GM19468 (cell line): ENCODE results near the gene AKT1S1.

Experiments used
- ATAC-seq: cut with Tn5 transposase; IDR thresholded peaks from one replicate; pipeline ENCODE4 v1.9.1; 2021; ENCODE audit warnings: mild to moderate bottlenecking, moderate library complexity, moderate number of reproducible peaks; ENCODE audit not compliant: unreplicated experiment; ENCODE audit errors: extremely low read depth

Gene AKT1S1

DNA sequence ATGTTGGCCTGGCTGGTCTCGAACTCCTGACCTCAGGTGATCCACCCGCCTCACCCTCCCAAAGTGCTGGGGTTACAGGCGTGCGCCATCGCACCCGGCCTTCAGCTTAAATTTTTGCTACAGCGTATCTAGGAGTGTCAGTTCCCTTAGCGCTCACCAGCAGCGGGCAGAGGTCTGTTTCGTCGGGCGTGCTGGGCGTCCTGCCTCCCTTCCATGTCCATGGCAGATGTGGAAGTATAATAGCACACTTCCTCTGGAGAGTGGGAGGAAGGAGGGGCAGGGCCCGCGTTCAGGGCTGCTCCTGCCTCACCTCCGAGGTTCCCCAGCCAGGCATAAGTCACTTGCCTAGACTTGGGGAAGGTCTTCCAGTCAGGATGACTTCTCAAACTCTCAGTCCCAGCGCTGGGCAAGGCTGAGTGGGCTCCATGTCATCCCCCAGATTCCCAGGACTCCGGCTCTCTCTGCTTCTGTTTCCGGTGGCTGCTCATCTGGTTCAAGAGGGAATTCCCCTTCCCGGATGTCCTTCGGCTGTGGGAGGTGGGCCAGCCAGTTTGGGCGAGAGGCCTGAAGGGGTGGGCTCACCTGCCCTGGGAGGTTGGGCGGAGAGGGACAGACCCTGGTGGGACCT, 10.0 kb upstream of the AKT1S1 start:
- no peak for ATAC-seq

DNA sequence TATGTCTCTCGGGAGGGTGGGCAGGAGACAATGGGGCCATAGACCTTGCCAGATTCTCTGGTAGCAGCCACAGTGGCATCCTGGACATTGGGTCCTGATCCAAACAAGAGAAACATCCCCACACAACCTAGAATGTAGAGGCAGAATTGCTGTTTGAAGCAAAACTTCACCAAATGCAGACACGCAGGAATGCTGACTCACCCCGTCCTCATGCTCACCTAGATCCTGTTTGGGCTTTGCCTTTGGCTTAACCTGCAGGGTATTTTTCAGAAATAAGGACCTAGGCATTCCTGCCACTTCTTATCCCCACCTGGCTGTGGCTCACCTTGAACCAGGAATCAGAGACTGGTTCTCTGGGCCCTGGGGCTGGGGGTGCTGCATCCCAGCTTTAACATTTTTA, 7.6 kb upstream of the AKT1S1 start:
- no peak for ATAC-seq

- ATAC-seq: no peak
Observed at GRCh38 chr19:49884109-49884508, 7.0 kb upstream of the AKT1S1 start.

DNA sequence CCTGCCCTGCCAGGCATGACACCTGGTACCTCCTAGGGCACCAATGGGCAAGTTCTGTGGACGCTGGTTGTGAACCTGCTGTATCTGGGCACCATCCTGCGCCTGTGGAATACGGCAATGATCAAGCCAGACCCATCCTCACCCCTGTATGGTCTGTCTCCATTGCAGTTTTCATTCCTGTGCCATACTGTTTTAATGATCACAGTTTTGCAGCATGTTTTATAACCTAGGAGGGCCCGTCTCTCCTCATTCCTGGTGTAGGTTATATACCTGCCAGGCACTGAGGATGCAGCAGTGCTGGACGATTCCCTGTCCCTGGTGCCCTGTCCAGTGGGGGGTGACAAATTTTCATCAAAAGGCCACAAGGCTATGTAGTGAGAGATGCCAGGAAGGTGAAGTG, 5.9 kb upstream of the AKT1S1 start:
- no peak for ATAC-seq

DNA sequence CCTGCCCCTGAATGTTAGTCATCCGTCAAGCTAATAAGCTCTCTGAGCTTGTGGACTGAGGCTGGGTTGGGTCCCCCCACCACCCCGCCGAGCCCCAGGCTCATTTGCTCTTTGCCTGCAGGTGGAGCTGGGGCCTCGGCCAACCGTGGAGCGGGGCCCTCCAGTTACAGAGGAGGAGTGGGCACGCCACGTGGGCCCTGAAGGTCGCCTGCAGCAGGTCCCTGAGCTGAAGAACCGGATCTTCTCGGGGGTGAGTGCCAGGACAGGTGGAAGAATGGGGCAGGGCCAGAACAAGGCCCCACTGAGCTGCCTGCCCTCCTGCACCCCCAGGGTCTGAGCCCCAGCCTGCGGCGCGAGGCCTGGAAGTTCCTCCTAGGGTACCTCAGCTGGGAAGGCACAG, 5.5 kb upstream of the AKT1S1 start:
- no peak for ATAC-seq

DNA sequence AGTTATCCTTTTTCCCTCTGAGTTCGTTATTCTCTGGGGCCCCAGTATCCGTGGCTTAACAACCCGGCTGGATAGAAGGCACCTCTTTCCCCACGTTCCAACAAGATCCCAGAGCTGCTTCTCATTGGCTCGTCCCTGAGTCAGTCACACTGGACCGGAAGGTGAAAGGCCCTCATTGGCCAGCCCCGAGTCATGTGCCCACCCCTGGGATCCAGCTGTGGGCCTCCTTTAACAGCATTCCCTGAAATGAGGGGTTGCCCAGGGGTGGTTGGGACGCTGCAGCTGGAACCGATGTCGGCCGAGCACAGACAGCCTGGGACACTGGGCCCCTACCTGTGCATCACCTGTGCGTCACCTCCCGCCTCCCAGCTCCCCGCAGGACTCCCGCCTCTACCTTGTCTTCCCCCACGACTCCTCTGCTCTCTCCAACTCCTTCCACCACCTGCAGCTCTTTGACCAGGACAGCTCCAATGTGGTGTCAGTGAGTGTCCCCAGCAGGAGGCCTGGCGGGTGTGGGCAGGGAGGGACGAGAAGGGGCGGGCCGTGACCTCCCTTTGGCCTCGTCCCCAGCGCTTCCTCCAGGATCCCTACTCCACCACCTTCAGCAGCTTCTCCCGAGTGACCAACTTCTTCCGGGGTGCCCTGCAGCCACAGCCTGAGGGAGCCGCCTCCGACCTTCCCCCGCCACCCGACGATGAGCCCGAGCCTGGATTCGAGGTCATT, 4.7 kb upstream of the AKT1S1 start:
- no peak for ATAC-seq

GRCh38 chr19:49881186-49881585, 4.0 kb upstream of the AKT1S1 start:
- no peak for ATAC-seq

GRCh38 chr19:49880162-49880869, 3.2 kb upstream of the AKT1S1 start:
- no peak for ATAC-seq

DNA sequence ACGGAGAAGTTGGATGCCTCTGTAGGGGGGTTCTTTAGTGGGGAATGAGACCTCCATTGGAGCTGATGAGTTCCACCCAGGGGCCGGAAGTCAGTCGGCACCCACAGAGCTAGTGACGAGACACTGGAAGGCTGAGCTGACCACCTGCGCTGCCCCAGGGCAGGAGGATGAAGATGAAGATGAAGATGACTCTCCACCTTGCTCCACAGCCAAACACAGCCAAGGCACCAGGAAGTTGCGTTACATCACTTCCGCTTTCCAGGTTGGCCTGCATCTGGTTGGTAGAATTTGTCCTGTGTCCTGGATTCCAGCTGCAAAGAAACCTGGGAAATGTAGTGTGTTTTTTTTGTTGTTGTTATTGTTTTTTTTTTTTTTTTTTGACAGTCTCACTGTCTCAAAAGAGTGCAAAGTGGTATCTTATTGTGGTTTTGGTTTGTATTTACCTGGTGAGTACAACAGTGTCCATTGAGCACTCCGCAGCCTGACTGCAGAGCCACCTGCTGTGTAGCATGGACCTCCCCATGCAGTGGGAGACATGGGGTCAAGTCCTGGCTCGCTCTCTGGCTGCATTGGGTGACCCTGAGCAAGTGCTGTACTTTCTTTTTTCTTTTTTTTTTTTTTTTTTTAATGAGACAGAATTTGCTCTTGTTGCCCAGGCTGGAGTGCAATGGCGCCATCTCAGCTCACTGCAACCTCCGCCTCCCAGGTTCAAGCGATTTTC, 2.2 kb upstream of the AKT1S1 start:
- ATAC-seq: no peak

GRCh38 chr19:49878744-49879070, 1.6 kb upstream of the AKT1S1 start:
- ATAC-seq: no peak

DNA sequence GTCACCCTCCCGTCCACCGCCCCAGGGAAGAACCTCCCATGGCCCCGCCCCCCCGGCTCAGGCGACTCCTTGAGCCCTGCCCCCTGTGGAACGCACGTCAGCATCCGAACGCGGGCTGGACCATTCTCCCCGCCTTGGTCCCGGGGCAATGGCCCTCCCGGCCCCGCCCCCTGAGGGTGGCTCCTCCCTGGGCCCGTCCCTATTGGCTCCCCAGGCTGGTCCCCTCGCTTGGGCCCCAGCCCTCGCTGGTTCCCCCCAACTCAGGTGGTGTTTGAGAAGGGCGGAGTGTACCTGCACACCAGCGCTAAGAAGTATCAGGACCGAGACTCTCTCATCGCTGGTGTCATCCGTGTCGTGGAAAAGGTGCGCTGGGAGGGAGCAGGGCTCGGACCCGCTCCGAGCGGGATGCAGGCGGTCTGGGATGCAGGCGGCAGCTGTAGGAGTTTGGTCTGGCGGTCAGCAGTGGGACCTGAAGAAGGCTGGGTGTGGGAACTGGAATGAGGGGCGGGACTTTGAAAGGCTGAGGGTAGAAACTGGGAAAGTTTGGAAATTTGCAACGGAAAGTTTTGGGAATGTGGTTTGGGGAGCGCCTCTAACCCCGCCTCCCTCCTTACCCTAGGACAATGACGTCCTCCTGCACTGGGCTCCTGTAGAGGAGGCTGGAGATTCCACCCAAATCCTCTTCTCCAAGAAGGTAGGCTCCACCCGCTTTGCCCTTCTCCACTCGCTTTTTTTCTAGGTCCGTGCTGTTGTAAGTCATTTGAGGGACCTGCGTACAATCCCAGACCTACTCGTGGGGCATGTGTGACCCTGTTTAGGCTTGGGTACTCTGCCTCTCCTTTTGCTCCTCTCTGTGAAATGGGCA, 956 bp upstream of the AKT1S1 start:
- ATAC-seq: peak; percentile 24

DNA sequence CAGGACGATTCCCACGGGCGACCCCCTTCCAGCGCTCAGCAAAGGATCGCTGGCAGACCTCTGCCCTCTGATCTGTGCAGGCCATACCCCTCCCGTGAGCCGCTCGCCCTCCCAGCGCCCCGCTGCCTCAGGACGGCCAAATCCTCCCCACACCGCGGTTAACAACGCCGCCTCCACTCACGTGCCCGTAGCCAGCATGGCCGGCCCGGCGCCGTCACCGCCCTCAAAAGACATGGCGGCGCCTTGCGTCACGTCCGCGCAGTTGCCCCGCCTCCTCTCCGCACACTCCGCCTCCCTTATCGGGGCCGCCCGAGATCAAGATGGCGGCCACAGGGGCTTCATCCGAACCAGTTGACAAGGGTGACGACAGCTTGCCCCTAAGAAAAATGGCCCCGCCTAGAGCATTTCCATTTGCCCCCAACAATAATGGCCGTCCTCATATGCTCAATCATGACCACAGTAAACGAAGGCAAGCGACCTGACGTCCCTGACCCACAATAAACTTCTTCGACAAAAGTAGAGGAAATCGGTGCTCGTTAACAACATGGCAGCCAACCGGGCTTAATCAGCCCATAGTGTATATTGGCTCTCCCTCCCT, 634 bp downstream of the AKT1S1 start:
- peak; percentile 40 for ATAC-seq

- ATAC-seq: no peak
Observed at GRCh38 chr19:49875857-49876421, 1.2 kb downstream of the AKT1S1 start.

DNA sequence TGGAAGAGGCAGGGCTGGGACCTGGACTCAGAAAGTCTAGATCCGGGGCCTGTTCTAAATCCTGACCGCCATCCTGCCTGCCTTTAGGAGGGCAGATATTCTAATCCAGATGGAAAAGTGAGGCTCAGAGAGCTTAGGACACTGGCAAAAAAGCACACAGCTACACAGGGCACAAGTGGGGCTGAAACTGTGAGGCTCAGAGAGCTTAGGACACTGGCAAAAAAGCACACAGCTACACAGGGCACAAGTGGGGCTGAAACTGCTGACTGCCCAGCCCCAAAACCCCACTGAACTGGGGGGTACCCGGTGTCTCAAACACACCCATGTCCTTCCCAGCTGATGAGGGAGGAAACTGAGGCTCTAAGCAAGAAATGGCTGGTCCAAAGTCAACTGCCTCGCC, 2.0 kb downstream of the AKT1S1 start:
- ATAC-seq: no peak

DNA sequence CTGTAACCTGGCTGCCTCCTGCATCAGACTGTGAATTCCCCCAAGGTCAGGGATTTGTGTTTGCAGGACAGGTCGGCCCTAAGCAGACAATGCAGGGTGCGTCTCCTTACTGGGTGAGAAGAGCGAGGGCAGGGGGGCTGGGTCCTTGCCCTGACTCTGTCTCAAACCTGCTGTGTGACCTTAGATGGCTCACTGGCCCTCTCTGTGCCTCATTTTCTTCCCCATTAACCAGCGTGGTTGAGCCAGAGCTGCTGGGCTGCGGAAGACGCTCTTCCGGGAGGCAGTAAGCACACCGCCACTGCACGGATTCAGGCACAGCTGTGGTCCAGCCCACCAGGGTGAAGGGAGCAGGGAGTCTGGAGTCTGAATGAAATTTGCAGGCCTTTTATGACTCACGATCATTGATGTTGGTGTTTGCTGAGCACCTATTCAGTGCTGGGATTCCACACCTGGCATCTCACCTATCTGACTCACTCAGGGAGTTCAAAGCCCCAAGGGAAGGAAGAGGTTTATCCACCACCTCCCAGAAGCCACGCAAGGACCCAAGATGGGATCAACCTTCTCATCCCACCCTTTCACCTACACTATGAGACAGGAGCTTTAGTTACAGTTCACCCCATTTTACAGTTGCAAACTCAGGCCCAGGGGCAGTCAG, 2.5 kb downstream of the AKT1S1 start:
- no peak for ATAC-seq

- no peak for ATAC-seq
Observed at GRCh38 chr19:49873834-49874233, 3.3 kb downstream of the AKT1S1 start.

DNA sequence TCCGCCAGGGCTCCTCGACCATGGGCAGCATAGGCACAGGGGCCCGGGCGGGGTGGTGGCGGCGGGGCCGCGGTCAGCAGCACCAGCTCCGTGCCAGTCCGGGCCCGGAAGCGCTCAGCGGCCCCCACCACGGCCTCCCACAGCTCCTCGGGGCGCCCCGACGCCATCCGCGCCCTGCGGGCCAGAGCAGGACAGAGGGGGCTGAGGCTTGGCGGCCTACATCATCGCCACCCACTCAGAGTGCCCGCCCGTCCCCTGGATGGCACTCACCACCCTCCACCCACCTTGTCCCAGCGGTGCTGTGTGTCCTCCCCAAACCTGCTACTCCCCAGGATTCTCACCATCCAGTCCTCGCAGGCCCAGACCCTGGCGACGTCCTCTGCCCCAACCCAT, 4.0 kb downstream of the AKT1S1 start:
- no peak for ATAC-seq

GRCh38 chr19:49872245-49873128, 4.7 kb downstream of the AKT1S1 start:
- ATAC-seq: no peak
